HepG2 (cell line): ENCODE results near the gene NMNAT1. TPM values are rescaled to one million over a fixed set of nuclear protein-coding genes. Genes with fewer than 3 reads are reported as not detected.

Experiments used
- AHR ChIP-seq: IDR thresholded peaks from 2 replicates; pipeline ENCODE4 v1.6.1; 2018; ENCODE audit warnings: missing genetic modification reagents, missing compliant biosample characterization
- ARNTL ChIP-seq: sonication (generic); formaldehyde crosslinking; IDR thresholded peaks from 2 replicates; pipeline ENCODE4 v1.4.0; 2020; ENCODE audit warnings: mild to moderate bottlenecking, missing genetic modification reagents
- ATF7-NPFF ChIP-seq: sonication (generic); formaldehyde crosslinking; IDR thresholded peaks from 2 replicates; pipeline ENCODE4 v1.8.1; 2023; ENCODE audit warnings: mild to moderate bottlenecking, low read depth, missing genetic modification reagents, moderate library complexity
- CCDC6 ChIP-seq: sonication (generic); formaldehyde crosslinking; IDR thresholded peaks from 2 replicates; pipeline ENCODE4 v1.8.1; 2022; ENCODE audit warnings: mild to moderate bottlenecking, missing genetic modification reagents, moderate library complexity
- EHMT2 ChIP-seq: fragments of 200-600 bp; sonication (generic); IDR thresholded peaks from 2 replicates; pipeline ENCODE4 v1.7.0; 2017; ENCODE audit warnings: antibody characterized with exemption, low read depth, low read length, borderline replicate concordance
- ERF ChIP-seq: IDR thresholded peaks from 2 replicates; pipeline ENCODE4 v1.6.1; 2018; ENCODE audit warnings: missing biosample characterization, missing genetic modification reagents
- ETV5 ChIP-seq: IDR thresholded peaks from 2 replicates; pipeline ENCODE4 v1.6.1; 2018; ENCODE audit warnings: missing biosample characterization, missing genetic modification reagents, inconsistent platforms, borderline replicate concordance
- FOXJ3 ChIP-seq: sonication (generic); formaldehyde crosslinking; IDR thresholded peaks from 2 replicates; pipeline ENCODE4 v1.4.0; 2020; ENCODE audit warnings: missing genetic modification reagents, mild to moderate bottlenecking, borderline replicate concordance
- FOXK1 ChIP-seq: sonication (generic); formaldehyde crosslinking; IDR thresholded peaks from 2 replicates; pipeline ENCODE4 v1.4.0; 2020; ENCODE audit warnings: low read depth, missing genetic modification reagents, borderline replicate concordance
- GFI1 ChIP-seq: sonication (generic); formaldehyde crosslinking; IDR thresholded peaks from 2 replicates; pipeline ENCODE4 v1.5.0; 2020; ENCODE audit warnings: missing genetic modification reagents, mild to moderate bottlenecking, borderline replicate concordance
- MEIS2 ChIP-seq: sonication (generic); formaldehyde crosslinking; IDR thresholded peaks from 2 replicates; pipeline ENCODE4 v1.9.0; 2021; ENCODE audit warnings: mild to moderate bottlenecking, missing genetic modification reagents
- NR2C2 ChIP-seq: sonication (generic); formaldehyde crosslinking; IDR thresholded peaks from 2 replicates; pipeline ENCODE4 v1.4.0; 2020; ENCODE audit warnings: missing genetic modification reagents, mild to moderate bottlenecking, moderate library complexity, borderline replicate concordance
- PAXIP1 ChIP-seq: sonication (generic); formaldehyde crosslinking; conservative IDR thresholded peaks from 2 replicates; pipeline ENCODE4 v1.4.0; 2020; ENCODE audit warnings: mild to moderate bottlenecking, missing genetic modification reagents, moderate library complexity
- RCOR2 ChIP-seq: IDR thresholded peaks from 2 replicates; pipeline ENCODE4 v1.6.1; 2016; ENCODE audit warnings: missing biosample characterization, missing genetic modification reagents
- REL ChIP-seq: sonication (generic); formaldehyde crosslinking; conservative IDR thresholded peaks from 2 replicates; pipeline ENCODE4 v1.8.0; 2022; ENCODE audit warnings: mild to moderate bottlenecking, missing genetic modification reagents, moderate library complexity
- RFX3 ChIP-seq: IDR thresholded peaks from 2 replicates; pipeline ENCODE4 v1.6.1; 2016; ENCODE audit warnings: missing biosample characterization, missing genetic modification reagents
- RFXAP ChIP-seq: sonication (generic); formaldehyde crosslinking; IDR thresholded peaks from 2 replicates; pipeline ENCODE4 v1.4.0; 2020; ENCODE audit warnings: missing genetic modification reagents, borderline replicate concordance
- SMAD9 ChIP-seq: sonication (generic); formaldehyde crosslinking; IDR thresholded peaks from 2 replicates; pipeline ENCODE4 v1.5.1; 2020; ENCODE audit warnings: mild to moderate bottlenecking, missing genetic modification reagents
- SPEN ChIP-seq: sonication (generic); formaldehyde crosslinking; IDR thresholded peaks from 2 replicates; pipeline ENCODE4 v1.5.1; 2020; ENCODE audit warnings: low read depth, mild to moderate bottlenecking, missing genetic modification reagents
- ZMYM3 ChIP-seq: sonication (generic); formaldehyde crosslinking; IDR thresholded peaks from 2 replicates; pipeline ENCODE4 v1.5.1; 2020; ENCODE audit warnings: mild to moderate bottlenecking, missing genetic modification reagents
- ZNF224 ChIP-seq: sonication (generic); formaldehyde crosslinking; IDR thresholded peaks from 2 replicates; pipeline ENCODE4 v1.5.0; 2020; ENCODE audit warnings: mild to moderate bottlenecking, missing genetic modification reagents
- ZNF235 ChIP-seq: sonication (generic); formaldehyde crosslinking; IDR thresholded peaks from 2 replicates; pipeline ENCODE4 v1.8.1; 2023; ENCODE audit warnings: mild to moderate bottlenecking, missing genetic modification reagents, borderline replicate concordance
- ZNF431 ChIP-seq: sonication (generic); formaldehyde crosslinking; IDR thresholded peaks from 2 replicates; pipeline ENCODE4 v1.9.0; 2022; ENCODE audit warnings: missing genetic modification reagents, low read depth, mild to moderate bottlenecking, borderline replicate concordance
- ZNF562 ChIP-seq: sonication (generic); formaldehyde crosslinking; IDR thresholded peaks from 2 replicates; pipeline ENCODE4 v1.8.0; 2022; ENCODE audit warnings: missing genetic modification reagents, borderline replicate concordance
- ZNF678 ChIP-seq: sonication (generic); formaldehyde crosslinking; IDR thresholded peaks from 2 replicates; pipeline ENCODE4 v1.4.0; 2020; ENCODE audit warnings: mild to moderate bottlenecking, missing genetic modification reagents
- ZNF740 ChIP-seq: sonication (generic); formaldehyde crosslinking; IDR thresholded peaks from 2 replicates; pipeline ENCODE4 v1.4.0; 2020; ENCODE audit warnings: missing genetic modification reagents
- ZNF776 ChIP-seq: sonication (generic); formaldehyde crosslinking; IDR thresholded peaks from 2 replicates; pipeline ENCODE4 v1.4.0; 2020; ENCODE audit warnings: mild to moderate bottlenecking, missing genetic modification reagents
- ZNF850 ChIP-seq: sonication (generic); formaldehyde crosslinking; conservative IDR thresholded peaks from 2 replicates; pipeline ENCODE4 v1.9.0; 2021; ENCODE audit warnings: mild to moderate bottlenecking, missing genetic modification reagents
- polyA plus RNA-seq, 8 experiments: library from polyadenylated mRNA; depleted of rRNA in 3 of 8; stranded (reverse) in 7 of 8; unstranded in 1 of 8; fragments of >200 nt; fragmentation: Illumina TruSeq in 4 of 8; extraction: Trizol in 4 of 8; gene quantifications; 2 replicates each; pipeline versions ENCODE4 v1.2.1 to v1.2.3, GENCODE V29; 2011 to 2016; ENCODE audit warnings: low read depth in 4 of 8, missing spikeins in 1 of 8, mixed read lengths in 1 of 8; ENCODE audit not compliant: insufficient read depth in 1 of 8
- total RNA-seq, 5 experiments: library from RNA; depleted of rRNA; stranded (reverse); fragments of >200 nt; fragmentation: Illumina TruSeq; extraction: Trizol; gene quantifications; 2 replicates each; pipeline ENCODE4 v1.2.3, GENCODE V29; 2016; ENCODE audit warnings: low read depth in 1 of 5

Gene NMNAT1
- total and polyA plus RNA-seq, 2 of the 13 experiments (the other 11 are each of a cell fraction or from before 2014, with no cell fraction given) = 5.6 to 12.2 TPM

- TF ChIP-seq ZNF740 (CRISPR knock-in tag) (no peak), ZNF678 (CRISPR knock-in tag) (0 out of 2 replicates have a peak, but pooled peaks have one; percentile 62), ARNTL (0 out of 2 replicates have a peak, but pooled peaks have one; percentile 45), NR2C2 (peak; percentile 12; the same call in 1 of the 2 replicates), ZNF431 (no peak), RFXAP (CRISPR knock-in tag) (peak; percentile 63; the same call in 1 of the 2 replicates), PAXIP1 (peak; percentile 63), EHMT2 (no peak), REL (CRISPR knock-in tag) (no peak), FOXJ3 (CRISPR knock-in tag) (no peak), ERF (CRISPR knock-in tag) (peak; percentile 82; the same call in 1 of the 2 replicates), SPEN (CRISPR knock-in tag) (no peak), FOXK1 (CRISPR knock-in tag) (peak; percentile 80), GFI1 (CRISPR knock-in tag) (no peak), ZNF562 (no peak), RCOR2 (CRISPR knock-in tag) (no peak), ATF7-NPFF (CRISPR knock-in tag) (no peak; the same call in 1 of the 2 replicates), RFX3 (CRISPR knock-in tag) (peak; percentile 74), ZMYM3 (CRISPR knock-in tag) (no peak), ZNF235 (no peak), SMAD9 (no peak), ZNF776 (no peak; the same call in 1 of the 2 replicates), ZNF224 (CRISPR knock-in tag) (0 out of 2 replicates have a peak, but pooled peaks have one; percentile 79), CCDC6 (CRISPR knock-in tag) (no peak; the same call in 1 of the 2 replicates), ZNF850 (CRISPR knock-in tag) (no peak), MEIS2 (CRISPR knock-in tag) (peak; percentile 49; the same call in 1 of the 2 replicates), ETV5 (0 out of 2 replicates have a peak, but pooled peaks have one; percentile 8), AHR (CRISPR knock-in tag) (no peak; the same call in 1 of the 2 replicates)
Measured at GRCh38 chr1:10032590-10033358, 89.5 kb downstream of the NMNAT1 start, which contains the start of gene UBE4B (continued).
